ENCODE results near the gene MAP7D2.

Gene MAP7D2

GRCh38 chrX:20089845-20090244 is 26.9 kb downstream of the MAP7D2 start:
- TF ChIP-seq CTCF (IDR thresholded peaks at IDR 0.05; ENCODE audit: insufficient read depth, low read depth, low read length, missing control alignments): no peak
- no peak overlapping the region for H3K4me3 ChIP-seq (ENCODE audit: low read length)
- DNase-seq (ENCODE audit: low read depth): no peak

DNA sequence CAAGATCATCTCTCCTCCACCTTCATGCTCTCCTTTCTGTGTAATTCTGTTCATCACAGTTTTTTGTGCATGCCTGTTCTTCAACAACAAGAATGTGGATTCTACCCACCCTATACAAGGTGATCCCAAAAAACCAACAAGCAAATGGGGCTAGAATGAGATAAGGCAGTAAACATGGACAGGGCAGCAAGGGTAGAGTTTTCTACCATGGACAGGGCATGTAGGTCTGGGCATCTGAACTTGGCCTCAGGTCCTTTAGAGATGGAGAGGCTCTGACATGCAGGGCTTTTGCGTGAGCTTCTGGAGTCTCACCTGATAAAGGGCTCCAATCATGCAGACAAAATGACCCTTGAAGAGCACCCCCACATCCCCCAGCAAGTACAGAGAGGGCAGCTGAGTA is 36.4 kb downstream of the MAP7D2 start:
- no peak for DNase-seq (ENCODE audit: low read depth)
- no peak for TF ChIP-seq CTCF (IDR thresholded peaks at IDR 0.05; ENCODE audit: insufficient read depth, low read depth, low read length, missing control alignments)
- H3K4me3 ChIP-seq (ENCODE audit: low read length): no peak overlapping the region

DNA sequence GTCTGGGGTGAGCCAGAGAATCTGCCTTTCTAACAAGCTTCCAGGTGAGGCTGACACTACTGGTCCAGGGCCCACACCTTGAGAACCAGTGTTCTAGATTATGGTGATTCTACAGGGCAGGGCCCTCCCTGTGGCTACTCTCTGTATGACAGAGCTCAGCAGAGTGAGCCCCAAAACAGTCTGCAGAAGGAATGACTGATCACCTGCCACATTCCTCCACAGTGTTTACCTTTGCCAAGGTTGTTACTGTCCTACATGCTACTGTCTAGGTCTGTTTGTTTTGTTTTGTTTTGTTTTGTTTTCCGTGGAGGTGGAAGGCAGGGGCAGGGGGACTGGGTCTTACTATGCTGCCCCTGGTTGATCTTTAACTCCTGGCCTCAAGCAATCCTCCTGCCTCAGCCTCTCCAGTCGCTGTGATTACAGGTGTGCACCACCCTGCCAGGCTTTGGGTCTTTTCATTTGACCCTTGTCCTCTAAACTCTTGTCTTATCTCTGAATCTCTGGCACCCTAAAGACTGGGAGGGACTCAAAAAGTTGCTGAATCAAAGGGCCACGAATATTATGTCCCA is 45.1 kb downstream of the MAP7D2 start:
- no peak overlapping the region for H3K4me3 ChIP-seq (ENCODE audit: low read length)
- no peak for TF ChIP-seq CTCF (IDR thresholded peaks at IDR 0.05; ENCODE audit: insufficient read depth, low read depth, low read length, missing control alignments)
- DNase-seq (ENCODE audit: low read depth): no peak

DNA sequence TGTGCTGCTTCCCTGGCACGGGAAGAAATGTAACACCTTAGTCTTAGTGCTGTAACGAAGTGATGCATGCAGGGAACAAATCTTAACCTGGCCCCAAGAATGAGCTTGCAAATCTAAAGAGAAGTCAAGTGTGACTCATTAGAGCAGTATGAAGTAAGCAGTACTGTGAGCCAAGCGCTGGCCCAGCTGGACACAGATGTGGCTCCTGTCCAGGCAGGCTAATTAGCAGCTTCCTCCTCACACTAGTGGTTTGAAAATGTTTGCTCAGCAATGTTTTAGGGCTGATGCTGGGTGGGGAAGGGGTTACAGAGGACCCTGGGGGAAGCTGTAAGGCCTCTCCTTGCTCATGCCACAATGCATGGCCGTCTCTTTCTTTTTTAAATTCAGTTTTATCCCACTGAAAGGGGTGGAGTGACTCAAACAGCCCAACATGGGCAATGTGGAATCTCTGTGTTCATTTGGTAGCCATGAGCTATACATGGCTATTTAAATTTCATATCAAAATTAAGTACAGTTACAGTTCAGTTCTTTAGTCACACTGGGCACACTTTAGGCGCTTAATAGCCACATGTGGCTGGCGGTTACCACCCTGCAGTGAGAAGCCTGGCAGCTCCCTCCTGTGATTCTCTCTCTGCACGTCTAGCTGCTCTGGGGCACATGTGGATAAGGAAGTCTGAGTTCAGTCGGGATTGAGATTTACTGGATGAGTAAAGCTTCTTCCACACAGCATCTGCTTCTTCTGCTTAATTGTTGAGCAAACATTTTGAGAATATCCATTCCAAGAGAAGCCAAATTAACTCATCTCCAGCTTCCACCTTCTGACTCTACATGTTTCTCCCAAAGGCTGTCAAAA is 48.8 kb downstream of the MAP7D2 start:
- peak; percentile 87 for DNase-seq (ENCODE audit: low read depth)
- H3K4me3 ChIP-seq (ENCODE audit: low read length): no peak overlapping the region
- no peak for TF ChIP-seq CTCF (IDR thresholded peaks at IDR 0.05; ENCODE audit: insufficient read depth, low read depth, low read length, missing control alignments)

DNA sequence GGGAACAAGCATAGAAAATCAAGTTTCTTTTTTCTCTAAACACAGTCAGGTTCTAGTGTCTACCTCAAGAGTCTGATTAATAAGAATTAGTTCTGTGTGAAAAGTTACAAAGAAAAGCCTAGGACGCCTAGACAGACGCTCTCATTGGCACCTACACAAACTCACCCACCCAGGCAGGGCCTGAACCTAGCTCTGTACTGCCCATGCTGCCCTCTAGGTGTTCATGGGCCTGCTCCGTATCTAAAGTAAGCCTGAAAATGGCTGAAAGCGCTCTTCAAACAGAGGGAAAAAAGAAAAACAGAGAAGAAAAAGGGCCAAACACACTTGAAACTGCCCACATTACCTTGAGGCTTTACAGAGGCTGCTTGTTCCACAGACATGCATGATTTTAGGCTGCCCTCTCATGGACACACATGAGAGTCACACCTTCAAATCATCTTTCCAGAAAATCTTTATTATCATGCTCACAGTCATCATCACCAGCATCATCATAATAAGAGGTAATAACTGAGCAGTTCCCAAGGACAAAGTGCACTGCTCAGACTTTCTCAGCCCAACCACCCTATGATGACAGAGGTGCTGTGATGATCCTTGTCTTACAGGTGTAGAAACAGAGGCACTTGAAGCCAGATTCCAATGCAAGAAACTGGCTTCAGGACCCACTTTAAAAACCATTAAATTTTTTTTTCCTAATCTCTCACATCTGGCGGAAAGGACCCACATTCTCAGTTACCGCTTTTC is 49.6 kb downstream of the MAP7D2 start:
- peak; percentile 70 for DNase-seq (ENCODE audit: low read depth)
- H3K4me3 ChIP-seq (ENCODE audit: low read length): no peak overlapping the region
- TF ChIP-seq CTCF (IDR thresholded peaks at IDR 0.05; ENCODE audit: insufficient read depth, low read depth, low read length, missing control alignments): peak; percentile 66

DNA sequence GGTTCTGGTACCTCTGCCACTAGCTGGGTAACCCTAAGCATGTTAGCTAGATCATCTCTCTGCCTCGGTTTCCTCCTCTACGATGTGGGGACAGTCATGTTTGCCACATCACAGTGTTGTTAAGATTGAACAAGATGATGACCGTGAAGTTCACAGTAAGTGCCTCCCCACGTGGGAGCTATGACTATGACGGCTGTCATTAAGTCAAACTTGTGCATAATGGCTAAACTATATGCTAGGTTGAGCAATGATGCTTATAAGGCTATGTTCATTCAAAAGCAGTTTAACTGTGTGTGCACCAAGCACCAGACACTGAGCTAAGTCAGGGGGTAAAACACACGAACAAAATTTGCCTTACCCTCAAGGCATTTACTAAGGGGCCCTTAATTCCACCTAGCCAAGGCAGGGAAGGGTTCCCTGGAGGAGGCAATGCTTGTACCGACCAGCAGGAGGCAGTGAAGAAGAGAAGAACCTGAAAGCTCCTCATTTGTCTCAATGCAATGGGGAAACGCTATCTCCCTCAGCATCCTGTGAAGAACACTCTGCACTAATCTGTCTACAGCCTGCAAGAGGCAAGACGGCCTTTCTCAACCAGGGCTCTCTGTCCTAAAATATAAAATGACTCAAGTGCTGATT is 52.9 kb downstream of the MAP7D2 start:
- peak; percentile 46 for DNase-seq (ENCODE audit: low read depth)
- no peak overlapping the region for H3K4me3 ChIP-seq (ENCODE audit: low read length)
- TF ChIP-seq CTCF (IDR thresholded peaks at IDR 0.05; ENCODE audit: insufficient read depth, low read depth, low read length, missing control alignments): peak; percentile 31

Data from epithelial cell of esophagus (primary cell).